Measurements from ENCODE around the gene KLK14. TPM values are rescaled to one million over a fixed set of nuclear protein-coding genes. Genes with fewer than 3 reads are reported as not detected.

Gene KLK14
- total RNA-seq, 1 experiment from 2014 or later, result 0.76 TPM

- TF ChIP-seq REST (IDR thresholded peaks at IDR 0.05; ENCODE audit: low read depth), result no peak
- no peak for TF ChIP-seq JUND (IDR thresholded peaks at IDR 0.05)
- TF ChIP-seq ELF1 (IDR thresholded peaks at IDR 0.05; ENCODE audit: borderline replicate concordance, low read depth), result no peak
- no peak for TF ChIP-seq RAD21 (IDR thresholded peaks at IDR 0.05; ENCODE audit: low read depth)
- TF ChIP-seq SP1 (IDR thresholded peaks at IDR 0.05; ENCODE audit: low read depth), result no peak
Measured at GRCh38 chr19:51089786-51090185, 7.1 kb upstream of the KLK14 start (continued).

GRCh38 chr19:51086153-51086850 lies 3.6 kb upstream of the KLK14 start:
- Histone ChIP-seq H3K27me3 (ENCODE audit: insufficient read depth, low read length) (no peaks in the 10 kb centered on the region), H3K4me2 (ENCODE audit: low read length) (no peak overlapping the region), H3K9me3 (ENCODE audit: control insufficient read depth in 1 of 2, insufficient read depth in 1 of 2, low read depth in 1 of 2, low read length in 2 of 2) (no peaks in the 10 kb centered on the region), H3K9me2 (ENCODE audit: insufficient read depth) (no peaks in the 10 kb centered on the region), H2AFZ (ENCODE audit: low read depth, low read length, poor library complexity, severe bottlenecking) (no peak overlapping the region), H4K20me1 (ENCODE audit: insufficient read depth) (no peaks in the 10 kb centered on the region), H3K4me1 (ENCODE audit: control insufficient read depth in 1 of 2, insufficient read depth in 2 of 2, low read length in 2 of 2) (peaks cover 0 to 6% of the 10 kb centered on the region in 2 experiments; a peak in 1 of 4 replicates), H3K9ac (ENCODE audit: low read length) (no peak overlapping the region), H3K79me2 (ENCODE audit: insufficient read depth, low read length) (no peaks in the 10 kb centered on the region), H3K27ac (ENCODE audit: low read depth, low read length) (no peak overlapping the region), H3K4me3 (replicated peaks in 1 of 2; ENCODE audit: low read depth in 1 of 2, low read length in 2 of 2) (no peak overlapping the region), H3K36me3 (ENCODE audit: control insufficient read depth in 1 of 2, insufficient read depth in 2 of 2, low read length in 2 of 2) (no peaks in the 10 kb centered on the region)
- no peak for DNase-seq (ENCODE audit: low read depth, low spot score)
- BruUV-seq (replicated peaks), result no TSS peak
- ChIA-PET CTCF (interaction anchor here (1.0 kb wide), 1 partner anchor 10 kb away, joined by 4 read pairs; no protein-coding TSS in a partner anchor), POLR2A (no interaction called here), RAD21 (ENCODE audit: low non-redundant PET in 1 of 2, low total read pairs in 2 of 2, uncharacterized antibody in 2 of 2, unreplicated experiment in 2 of 2) (no interaction called here)
- intact Hi-C loops (cut with micrococcal nuclease), result no loop called here
- TF ChIP-seq JUND (IDR thresholded peaks at IDR 0.05), result no peak
- no peak for TF ChIP-seq TCF7L2 (IDR thresholded peaks at IDR 0.05; ENCODE audit: borderline replicate concordance, extremely low read depth, insufficient read depth, insufficient read length)
- TF ChIP-seq CBX3 (IDR thresholded peaks at IDR 0.05; ENCODE audit: low read depth), result no peak
- TF ChIP-seq ZFX (IDR thresholded peaks at IDR 0.05), result no peak
- no peak for ATAC-seq

Measured in HCT116 (cell line).